Activated CD4-positive, alpha-beta T cell treated with anti-CD3 and anti-CD28 coated beads, Interleukin-2, amount 50 U/mL, for 48 hours (primary cell): Measurements from ENCODE around the gene PCSK6.

Source experiments
- DNase-seq, 2 experiments: peaks; one replicate each; pipeline ENCODE4 v3.0.0-alpha.2; 2020

PCSK6 gene

GRCh38 chr15:101444807-101445508 lies 44.5 kb downstream of the PCSK6 start:
- no peak for DNase-seq

- no peak for DNase-seq
These were observed 45.5 kb downstream of the PCSK6 start for GRCh38 chr15:101444015-101444414.

- no peak for DNase-seq
These were observed 47.2 kb downstream of the PCSK6 start for GRCh38 chr15:101442272-101442671.

- no peak for DNase-seq
These were observed 47.8 kb downstream of the PCSK6 start for GRCh38 chr15:101441696-101442095.

GRCh38 chr15:101440846-101441590 lies 48.5 kb downstream of the PCSK6 start:
- DNase-seq = no peak

GRCh38 chr15:101439920-101440319 lies 49.6 kb downstream of the PCSK6 start:
- DNase-seq = no peak

GRCh38 chr15:101439285-101439919 lies 50.1 kb downstream of the PCSK6 start:
- no peak for DNase-seq

GRCh38 chr15:101438482-101439284 lies 50.8 kb downstream of the PCSK6 start:
- DNase-seq = no peak

GRCh38 chr15:101437618-101438481 lies 51.7 kb downstream of the PCSK6 start:
- no peak for DNase-seq

- no peak for DNase-seq
These were observed 52.3 kb downstream of the PCSK6 start for GRCh38 chr15:101437209-101437608.

- no peak for DNase-seq
These were observed 53.0 kb downstream of the PCSK6 start for GRCh38 chr15:101436526-101436925.

- DNase-seq = no peak
These were observed 53.7 kb downstream of the PCSK6 start for GRCh38 chr15:101435761-101436160.

- DNase-seq = no peak
These were observed 55.2 kb downstream of the PCSK6 start for GRCh38 chr15:101434032-101434920.

- no peak for DNase-seq
These were observed 56.1 kb downstream of the PCSK6 start for GRCh38 chr15:101433396-101433795.

- no peak for DNase-seq
These were observed 56.5 kb downstream of the PCSK6 start for GRCh38 chr15:101432982-101433381.

- DNase-seq = no peak
These were observed 57.8 kb downstream of the PCSK6 start for GRCh38 chr15:101431748-101432147.

GRCh38 chr15:101431301-101431700 lies 58.2 kb downstream of the PCSK6 start:
- no peak for DNase-seq

- DNase-seq = no peak
These were observed 59.9 kb downstream of the PCSK6 start for GRCh38 chr15:101429646-101430045.

- no peak for DNase-seq
These were observed 60.3 kb downstream of the PCSK6 start for GRCh38 chr15:101429191-101429590.

GRCh38 chr15:101428758-101429157 lies 60.7 kb downstream of the PCSK6 start:
- no peak for DNase-seq
